ENCODE measurements around the gene MAL. TPM values are rescaled to one million over a fixed set of nuclear protein-coding genes. Genes with fewer than 3 reads are reported as not detected.

Gene MAL
- total and polyA plus RNA-seq, 2 experiments from 2014 or later: not detected

DNA sequence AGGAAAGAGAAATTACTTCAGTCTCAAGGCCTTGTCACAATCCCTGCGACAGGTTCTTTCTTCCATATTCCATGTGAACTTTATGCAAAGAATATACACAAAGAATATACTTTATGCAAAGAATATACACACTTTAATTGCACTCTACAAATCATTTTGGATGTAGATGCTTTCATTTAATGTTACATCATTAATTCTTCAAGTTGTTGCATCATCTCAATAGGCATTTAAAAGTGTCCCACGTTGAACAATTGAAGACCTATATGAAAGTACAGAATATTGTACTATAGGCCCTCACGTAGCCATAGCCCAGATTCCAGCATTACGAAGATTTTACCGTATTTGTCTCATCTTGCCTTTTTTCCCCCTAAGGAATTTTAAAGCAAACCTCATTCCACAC lies 33.1 kb upstream of the MAL start:
- Histone ChIP-seq H3F3A (ENCODE audit: insufficient read depth) (no peaks in the 10 kb centered on the region), H3K4me3 (no peak overlapping the region), H4K20me1 (ENCODE audit: insufficient read depth) (no peaks in the 10 kb centered on the region), H3K4me2 (ENCODE audit: unreplicated experiment) (no peak overlapping the region), H3K27me3 (replicated peaks; ENCODE audit: insufficient read depth) (peaks cover 86% of the 10 kb centered on the region), H3K9ac (no peak overlapping the region), H3K9me3 (ENCODE audit: low read depth) (no peaks in the 10 kb centered on the region), H3K4me1 (ENCODE audit: insufficient read depth) (no peaks in the 10 kb centered on the region), H3K79me2 (ENCODE audit: insufficient read depth) (no peaks in the 10 kb centered on the region), H3K36me3 (ENCODE audit: low read depth) (no peaks in the 10 kb centered on the region), H3K27ac (no peak overlapping the region), H2AFZ (no peak overlapping the region), H3K9me2 (ENCODE audit: insufficient read depth) (no peaks in the 10 kb centered on the region)
- in situ Hi-C loops (cut with MboI): no loop called here
- no peak for DNase-seq
- 28 to 29% methylated on average over 5 of the region's 5 CpGs for WGBS, 2 experiments (ENCODE audit: low coverage in 1 of 2, low lambda C conversion rate in 2 of 2, missing lambda C conversion rate in 2 of 2)
- TF ChIP-seq EZH2phosphoT487 (IDR thresholded peaks at IDR 0.05; ENCODE audit: insufficient read depth, low read depth) (no peak), EZH2 (IDR thresholded peaks at IDR 0.05; ENCODE audit: insufficient read depth, poor library complexity, severe bottlenecking) (no peak)

DNA sequence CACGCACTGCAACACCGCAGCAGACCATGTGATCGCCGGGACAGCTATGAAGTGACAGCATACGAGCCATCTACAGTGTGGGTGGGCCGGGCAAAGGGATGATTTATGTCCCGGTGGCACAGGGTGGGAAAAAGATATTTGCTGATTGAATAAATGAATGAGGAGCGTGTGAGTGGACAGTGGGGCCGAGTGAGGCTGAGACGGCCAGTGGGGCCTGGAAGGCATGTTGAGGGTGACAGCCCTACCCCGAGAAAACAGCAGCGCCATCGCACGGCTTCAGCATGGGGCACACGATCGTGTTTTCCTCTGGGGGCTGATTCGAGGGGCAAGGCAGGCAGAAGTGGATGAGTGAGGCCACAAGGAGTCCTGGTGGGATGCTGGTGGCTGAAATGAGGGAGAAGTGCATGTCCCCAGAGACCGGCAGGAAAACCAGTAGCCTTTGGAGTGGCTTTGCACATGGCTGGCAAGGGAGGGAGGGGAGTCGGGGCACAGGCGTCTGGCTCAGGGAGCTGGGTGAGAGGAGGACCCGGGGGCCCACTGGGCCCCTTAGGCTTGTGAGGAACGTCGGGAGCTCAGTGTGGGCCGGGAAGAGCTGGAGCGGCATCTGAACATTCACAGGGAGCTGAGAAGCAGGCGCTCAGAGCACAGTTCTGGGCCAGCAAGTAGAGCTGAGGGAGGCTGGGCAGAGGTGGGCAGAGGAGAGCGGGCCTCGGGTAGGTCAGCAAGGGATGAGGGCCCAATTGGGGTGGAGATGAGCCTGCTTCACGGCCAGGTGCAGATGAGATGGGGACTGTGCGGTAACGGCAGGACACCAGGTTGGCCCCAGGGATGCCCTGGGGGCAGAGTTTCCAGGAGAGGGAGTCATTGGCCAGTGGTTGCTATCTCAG lies 32.1 kb upstream of the MAL start:
- Histone ChIP-seq H3K4me3 (no peak overlapping the region), H3K4me2 (ENCODE audit: unreplicated experiment) (no peak overlapping the region), H3K79me2 (ENCODE audit: insufficient read depth) (no peaks in the 10 kb centered on the region), H3K4me1 (ENCODE audit: insufficient read depth) (no peaks in the 10 kb centered on the region), H3K9ac (no peak overlapping the region), H2AFZ (no peak overlapping the region), H3K27me3 (replicated peaks; ENCODE audit: insufficient read depth) (peaks cover 97% of the 10 kb centered on the region), H4K20me1 (ENCODE audit: insufficient read depth) (no peaks in the 10 kb centered on the region), H3K36me3 (ENCODE audit: low read depth) (no peaks in the 10 kb centered on the region), H3F3A (ENCODE audit: insufficient read depth) (no peaks in the 10 kb centered on the region), H3K9me3 (ENCODE audit: low read depth) (no peaks in the 10 kb centered on the region), H3K9me2 (ENCODE audit: insufficient read depth) (no peaks in the 10 kb centered on the region), H3K27ac (no peak overlapping the region)
- WGBS, 2 experiments (ENCODE audit: low coverage in 1 of 2, low lambda C conversion rate in 2 of 2, missing lambda C conversion rate in 2 of 2): 55 to 57% methylated on average over 27 to 31 of the region's 31 CpGs
- DNase-seq: no peak
- in situ Hi-C loops (cut with MboI): no loop called here
- no peak for TF ChIP-seq EZH2phosphoT487 (IDR thresholded peaks at IDR 0.05; ENCODE audit: insufficient read depth, low read depth)
- TF ChIP-seq EZH2 (IDR thresholded peaks at IDR 0.05; ENCODE audit: insufficient read depth, poor library complexity, severe bottlenecking): no peak

DNA sequence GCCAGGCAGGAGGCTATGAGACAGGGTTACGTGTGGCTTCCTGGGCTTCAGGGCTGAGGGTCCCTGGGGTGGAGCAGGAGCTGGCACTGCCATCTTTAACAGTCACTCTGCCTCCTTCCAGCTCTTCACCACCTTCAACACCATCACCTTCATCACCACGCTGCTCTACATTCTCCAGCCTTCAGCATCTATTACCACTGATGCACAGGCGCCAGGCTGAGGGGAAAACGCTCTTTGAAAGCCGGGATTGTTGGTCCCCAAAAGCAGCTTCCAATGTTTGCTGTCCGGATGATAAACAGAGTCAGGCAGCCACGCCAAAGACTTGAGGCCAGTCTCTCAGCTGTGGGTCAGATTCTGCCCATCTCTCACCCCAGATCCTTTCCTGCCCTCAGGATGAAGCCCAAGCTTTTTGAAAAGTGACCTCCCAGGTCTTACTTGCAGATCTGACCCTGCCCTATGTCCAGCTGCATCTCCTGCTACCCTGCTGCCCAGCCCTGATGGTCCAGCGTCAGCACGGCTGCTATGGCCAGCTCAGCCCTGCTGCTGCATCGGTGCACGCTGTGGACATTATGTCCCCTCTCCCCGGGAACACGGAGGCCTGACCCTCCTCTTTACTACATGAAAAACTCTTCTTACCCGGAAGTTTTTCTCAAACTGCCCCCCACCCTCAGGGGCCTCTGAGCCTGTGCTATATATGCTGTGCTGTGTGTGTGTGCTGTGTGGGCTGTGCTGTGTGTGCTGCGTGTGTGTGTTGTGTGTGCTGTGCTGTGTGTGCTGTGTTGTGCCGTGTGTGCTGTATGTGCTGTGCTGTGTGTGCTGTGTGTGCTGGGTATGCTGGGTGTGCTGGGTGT lies 31.2 kb upstream of the MAL start:
- TF ChIP-seq EZH2 (IDR thresholded peaks at IDR 0.05; ENCODE audit: insufficient read depth, poor library complexity, severe bottlenecking) (no peak), EZH2phosphoT487 (IDR thresholded peaks at IDR 0.05; ENCODE audit: insufficient read depth, low read depth) (no peak)
- Histone ChIP-seq H2AFZ (no peak overlapping the region), H3K9me3 (ENCODE audit: low read depth) (no peaks in the 10 kb centered on the region), H3K27me3 (replicated peaks; ENCODE audit: insufficient read depth) (peaks cover 94% of the 10 kb centered on the region), H3K4me2 (ENCODE audit: unreplicated experiment) (no peak overlapping the region), H3K79me2 (ENCODE audit: insufficient read depth) (no peaks in the 10 kb centered on the region), H3K9me2 (ENCODE audit: insufficient read depth) (no peaks in the 10 kb centered on the region), H3K4me3 (no peak overlapping the region), H3K36me3 (ENCODE audit: low read depth) (no peaks in the 10 kb centered on the region), H3F3A (ENCODE audit: insufficient read depth) (no peaks in the 10 kb centered on the region), H3K4me1 (ENCODE audit: insufficient read depth) (no peaks in the 10 kb centered on the region), H3K27ac (no peak overlapping the region), H3K9ac (no peak overlapping the region), H4K20me1 (ENCODE audit: insufficient read depth) (no peaks in the 10 kb centered on the region)
- WGBS, 2 experiments (ENCODE audit: low coverage in 1 of 2, low lambda C conversion rate in 2 of 2, missing lambda C conversion rate in 2 of 2): 47 to 48% methylated on average over 16 of the region's 16 CpGs
- no peak for DNase-seq
- in situ Hi-C loops (cut with MboI): no loop called here

DNA sequence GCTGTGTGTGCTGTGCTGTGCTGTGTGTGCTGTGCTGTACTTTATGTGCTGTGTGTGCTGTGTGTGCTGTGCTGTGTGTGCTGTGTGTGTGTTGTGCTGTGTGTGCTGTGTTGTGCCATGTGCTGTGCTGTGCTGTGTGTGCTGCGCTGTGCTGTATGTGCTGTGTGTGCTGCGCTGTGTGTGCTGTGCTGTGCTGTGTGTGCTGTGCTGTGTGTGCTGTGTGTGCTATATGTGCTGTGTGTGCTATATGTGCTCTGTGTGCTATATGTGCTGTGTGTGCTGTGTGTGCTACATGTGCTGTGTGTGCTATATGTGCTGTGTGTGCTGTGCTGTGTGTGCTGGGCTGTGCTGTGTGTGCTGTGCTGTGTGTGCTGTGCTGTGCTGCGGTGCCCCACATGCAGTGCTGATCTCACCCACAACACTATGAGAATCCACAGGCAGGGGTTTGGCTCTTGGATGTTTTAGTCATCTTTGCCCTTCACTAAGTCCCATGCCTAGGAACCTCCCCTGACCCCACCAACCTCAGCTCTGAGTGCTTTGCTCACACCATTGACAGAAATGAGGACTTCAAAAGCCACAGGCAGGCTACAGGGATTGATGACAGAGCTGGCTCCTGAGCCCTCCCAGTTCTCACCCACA lies 30.5 kb upstream of the MAL start:
- no peak for TF ChIP-seq EZH2 (IDR thresholded peaks at IDR 0.05; ENCODE audit: insufficient read depth, poor library complexity, severe bottlenecking)
- TF ChIP-seq EZH2phosphoT487 (IDR thresholded peaks at IDR 0.05; ENCODE audit: insufficient read depth, low read depth): no peak
- 56 to 61% methylated on average over 3 of the region's 3 CpGs for WGBS, 2 experiments (ENCODE audit: low coverage in 1 of 2, low lambda C conversion rate in 2 of 2, missing lambda C conversion rate in 2 of 2)
- H3K27me3 ChIP-seq (replicated peaks; ENCODE audit: insufficient read depth): peaks cover 91% of the 10 kb centered on the region

More for the DNA sequence above, 30.5 kb upstream of the MAL start:
- Histone ChIP-seq H3F3A (ENCODE audit: insufficient read depth) (no peaks in the 10 kb centered on the region), H4K20me1 (ENCODE audit: insufficient read depth) (no peaks in the 10 kb centered on the region), H3K4me2 (ENCODE audit: unreplicated experiment) (no peak overlapping the region), H3K9me2 (ENCODE audit: insufficient read depth) (no peaks in the 10 kb centered on the region), H3K9me3 (ENCODE audit: low read depth) (no peaks in the 10 kb centered on the region), H3K27ac (no peak overlapping the region), H3K9ac (no peak overlapping the region), H3K36me3 (ENCODE audit: low read depth) (no peaks in the 10 kb centered on the region), H3K79me2 (ENCODE audit: insufficient read depth) (no peaks in the 10 kb centered on the region), H2AFZ (no peak overlapping the region), H3K4me3 (no peak overlapping the region), H3K4me1 (ENCODE audit: insufficient read depth) (no peaks in the 10 kb centered on the region)
- in situ Hi-C loops (cut with MboI): no loop called here
- DNase-seq: no peak
